ENCODE results near the gene ITPR1. TPM values are rescaled to one million over a fixed set of nuclear protein-coding genes. Genes with fewer than 3 reads are reported as not detected.

Gene ITPR1
- polyA plus RNA-seq, 1 of the 3 experiments (the other 2 are of a cell fraction): 5.9 TPM

GRCh38 chr3:4750306-4750968 lies 257.3 kb downstream of the ITPR1 start:
- 72% methylated on average over 7 of the region's 7 CpGs for WGBS (ENCODE audit: low lambda C conversion rate)
- H3K4me3 ChIP-seq (ENCODE audit: low read depth in 2 of 2, low read length in 1 of 2): no peak overlapping the region
- peak overlapping the region; percentile 52 to 76 for H3K27ac ChIP-seq (ENCODE audit: low read depth in 2 of 2, low read length in 1 of 2)
- no peaks in the 10 kb centered on the region for H3K79me2 ChIP-seq (ENCODE audit: insufficient read depth)
- ChIA-PET POLR2A (no interaction called here), CTCF (interaction anchor here (1.2 kb wide), 1 partner anchor 14 kb away, joined by 3 read pairs; no protein-coding TSS in a partner anchor)
- peak overlapping the region; percentile 57; the same call in 1 of the 2 replicates for H3K4me2 ChIP-seq
- H4K20me1 ChIP-seq (ENCODE audit: insufficient read depth): no peaks in the 10 kb centered on the region
- H2AFZ ChIP-seq (ENCODE audit: low read depth): no peak overlapping the region
- no peaks in the 10 kb centered on the region for H3K9me3 ChIP-seq
- DNase-seq: no peak
- TF ChIP-seq RFX5 (IDR thresholded peaks at IDR 0.05; ENCODE audit: low read length): no peak
- TF ChIP-seq POLR2AphosphoS5 (IDR thresholded peaks at IDR 0.05; ENCODE audit: low read depth, low read length): no peak
- TF ChIP-seq RCOR1 (IDR thresholded peaks at IDR 0.05; ENCODE audit: low read length): no peak
- TF ChIP-seq EP300 (IDR thresholded peaks at IDR 0.05; ENCODE audit: borderline replicate concordance in 1 of 2, low read depth in 1 of 2, low read length in 1 of 2): no peak
- no peak for TF ChIP-seq EZH2phosphoT487 (IDR thresholded peaks at IDR 0.05; ENCODE audit: borderline replicate concordance, low read depth)
- TF ChIP-seq MXI1 (IDR thresholded peaks at IDR 0.05; ENCODE audit: low read depth, low read length): no peak
- TF ChIP-seq, protein P1, sequence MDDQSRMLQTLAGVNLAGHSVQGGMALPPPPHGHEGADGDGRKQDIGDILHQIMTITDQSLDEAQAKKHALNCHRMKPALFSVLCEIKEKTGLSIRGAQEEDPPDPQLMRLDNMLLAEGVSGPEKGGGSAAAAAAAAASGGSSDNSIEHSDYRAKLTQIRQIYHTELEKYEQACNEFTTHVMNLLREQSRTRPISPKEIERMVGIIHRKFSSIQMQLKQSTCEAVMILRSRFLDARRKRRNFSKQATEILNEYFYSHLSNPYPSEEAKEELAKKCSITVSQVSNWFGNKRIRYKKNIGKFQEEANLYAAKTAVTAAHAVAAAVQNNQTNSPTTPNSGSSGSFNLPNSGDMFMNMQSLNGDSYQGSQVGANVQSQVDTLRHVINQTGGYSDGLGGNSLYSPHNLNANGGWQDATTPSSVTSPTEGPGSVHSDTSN (IDR thresholded peaks at IDR 0.05): no peak
- TF ChIP-seq YY1 (IDR thresholded peaks at IDR 0.05; ENCODE audit: low read depth): no peak
- H3K9me2 ChIP-seq: no peaks in the 10 kb centered on the region
- H3K27me3 ChIP-seq (ENCODE audit: insufficient read depth): no peaks in the 10 kb centered on the region
- H3K9ac ChIP-seq: no peak overlapping the region
- H3K4me1 ChIP-seq (ENCODE audit: control insufficient read depth in 1 of 2, insufficient read depth in 2 of 2, low read depth in 1 of 2, low read length in 1 of 2): peaks cover 10 to 19% of the 10 kb centered on the region in 2 experiments
- no peaks in the 10 kb centered on the region for H3K36me3 ChIP-seq (replicated peaks in 1 of 2; ENCODE audit: control insufficient read depth in 1 of 2, insufficient read depth in 2 of 2, low read length in 1 of 2)
- H3F3A ChIP-seq (replicated peaks; ENCODE audit: insufficient read depth): peaks cover 7% of the 10 kb centered on the region

GRCh38 chr3:4751029-4751501 lies 257.9 kb downstream of the ITPR1 start:
- H3K9me3 ChIP-seq: no peaks in the 10 kb centered on the region
- no peaks in the 10 kb centered on the region for H3K9me2 ChIP-seq
- DNase-seq: no peak
- peak overlapping the region; percentile 52 to 76 for H3K27ac ChIP-seq (ENCODE audit: low read depth in 2 of 2, low read length in 1 of 2)
- H3K4me1 ChIP-seq (ENCODE audit: control insufficient read depth in 1 of 2, insufficient read depth in 2 of 2, low read depth in 1 of 2, low read length in 1 of 2): peaks cover 10 to 19% of the 10 kb centered on the region in 2 experiments
- H3K27me3 ChIP-seq (ENCODE audit: insufficient read depth): no peaks in the 10 kb centered on the region
- H2AFZ ChIP-seq (ENCODE audit: low read depth): no peak overlapping the region; the same call in 1 of the 2 replicates
- no peaks in the 10 kb centered on the region for H4K20me1 ChIP-seq (ENCODE audit: insufficient read depth)
- H3K9ac ChIP-seq: peak overlapping the region; percentile 35; the same call in 1 of the 2 replicates
- H3K4me3 ChIP-seq (ENCODE audit: low read depth in 2 of 2, low read length in 1 of 2): 0 out of 4 replicates have a peak overlapping the region, but pooled peaks of 1 of the 2 experiments have one; percentile 21
- TF ChIP-seq MAX (IDR thresholded peaks at IDR 0.05; ENCODE audit: low read depth): no peak
- no peak for TF ChIP-seq FOXM1 (IDR thresholded peaks at IDR 0.05; ENCODE audit: low read depth)
- no peak for TF ChIP-seq FOXJ3 (CRISPR knock-in tag; IDR thresholded peaks at IDR 0.05)
- no peak for TF ChIP-seq TCF12 (IDR thresholded peaks at IDR 0.05)
- TF ChIP-seq TAF1 (IDR thresholded peaks at IDR 0.05; ENCODE audit: borderline replicate concordance, low read depth, low read length): no peak
- no peak for TF ChIP-seq CHD2 (IDR thresholded peaks at IDR 0.05; ENCODE audit: low read length, partially characterized antibody)
- no peak for TF ChIP-seq YY1 (IDR thresholded peaks at IDR 0.05; ENCODE audit: low read depth)
- TF ChIP-seq RFX5 (IDR thresholded peaks at IDR 0.05; ENCODE audit: low read length): no peak
- no peak for TF ChIP-seq NRF1 (IDR thresholded peaks at IDR 0.05; ENCODE audit: low read depth, low read length)
- no peak for TF ChIP-seq EZH2phosphoT487 (IDR thresholded peaks at IDR 0.05; ENCODE audit: borderline replicate concordance, low read depth)
- no peak for TF ChIP-seq RAD21 (IDR thresholded peaks at IDR 0.05; ENCODE audit: low read length)
- no peak for TF ChIP-seq MXI1 (IDR thresholded peaks at IDR 0.05; ENCODE audit: low read depth, low read length)
- TF ChIP-seq CTCF (IDR thresholded peaks at IDR 0.05): no peak
- no peak for TF ChIP-seq TEAD4 (IDR thresholded peaks at IDR 0.05; ENCODE audit: borderline replicate concordance, insufficient read depth)
- TF ChIP-seq RXRA (IDR thresholded peaks at IDR 0.05; ENCODE audit: borderline replicate concordance, low read depth): no peak
- no peak for TF ChIP-seq USF2 (IDR thresholded peaks at IDR 0.05; ENCODE audit: borderline replicate concordance, low read depth, low read length)
- no peak for TF ChIP-seq RCOR1 (IDR thresholded peaks at IDR 0.05; ENCODE audit: low read length)
- no peak for TF ChIP-seq POLR2AphosphoS5 (IDR thresholded peaks at IDR 0.05; ENCODE audit: low read depth, low read length)
- no peak for TF ChIP-seq GATA2 (CRISPR knock-in tag; IDR thresholded peaks at IDR 0.05)
- WGBS (ENCODE audit: low lambda C conversion rate): 91% methylated on average over 7 of the region's 7 CpGs
- no peaks in the 10 kb centered on the region for H3K36me3 ChIP-seq (replicated peaks in 1 of 2; ENCODE audit: control insufficient read depth in 1 of 2, insufficient read depth in 2 of 2, low read length in 1 of 2)
- H3F3A ChIP-seq (replicated peaks; ENCODE audit: insufficient read depth): peaks cover 7% of the 10 kb centered on the region
- ChIA-PET CTCF (interaction anchor here (0.7 to 1.2 kb wide), 2 partner anchors 13 to 400 kb away, joined by 3 read pairs; no protein-coding TSS in a partner anchor), POLR2A (no interaction called here)
- peak overlapping the region; percentile 57 for H3K4me2 ChIP-seq
- no peaks in the 10 kb centered on the region for H3K79me2 ChIP-seq (ENCODE audit: insufficient read depth)

Measured in SK-N-SH (cell line).